Retinal pigment epithelial cell (primary cell): ENCODE data around the gene EZH1.
A peak's percentile ranks its signal among the peaks of the same experiment; 100 is the strongest.

ENCODE experiments used
- DNase-seq: peaks from one replicate; pipeline ENCODE4 v3.0.0-alpha.2; 2010; ENCODE audit warnings: low read depth
- H3K4me3 ChIP-seq: 2 replicates; pipeline ENCODE4 v1.5.1; 2011; ENCODE audit warnings: mild to moderate bottlenecking, low read length, control low read depth, moderate library complexity
- TF ChIP-seq, protein P1 (sequence below): conservative IDR thresholded peaks from 2 replicates; pipeline ENCODE4 v1.5.1; 2011; ENCODE audit warnings: low read depth, low read length, control low read depth, inconsistent platforms

EZH1 gene

GRCh38 chr17:42767512-42767911 is 22.7 kb upstream of the EZH1 start:
- DNase-seq, result no peak
- TF ChIP-seq, protein P1, sequence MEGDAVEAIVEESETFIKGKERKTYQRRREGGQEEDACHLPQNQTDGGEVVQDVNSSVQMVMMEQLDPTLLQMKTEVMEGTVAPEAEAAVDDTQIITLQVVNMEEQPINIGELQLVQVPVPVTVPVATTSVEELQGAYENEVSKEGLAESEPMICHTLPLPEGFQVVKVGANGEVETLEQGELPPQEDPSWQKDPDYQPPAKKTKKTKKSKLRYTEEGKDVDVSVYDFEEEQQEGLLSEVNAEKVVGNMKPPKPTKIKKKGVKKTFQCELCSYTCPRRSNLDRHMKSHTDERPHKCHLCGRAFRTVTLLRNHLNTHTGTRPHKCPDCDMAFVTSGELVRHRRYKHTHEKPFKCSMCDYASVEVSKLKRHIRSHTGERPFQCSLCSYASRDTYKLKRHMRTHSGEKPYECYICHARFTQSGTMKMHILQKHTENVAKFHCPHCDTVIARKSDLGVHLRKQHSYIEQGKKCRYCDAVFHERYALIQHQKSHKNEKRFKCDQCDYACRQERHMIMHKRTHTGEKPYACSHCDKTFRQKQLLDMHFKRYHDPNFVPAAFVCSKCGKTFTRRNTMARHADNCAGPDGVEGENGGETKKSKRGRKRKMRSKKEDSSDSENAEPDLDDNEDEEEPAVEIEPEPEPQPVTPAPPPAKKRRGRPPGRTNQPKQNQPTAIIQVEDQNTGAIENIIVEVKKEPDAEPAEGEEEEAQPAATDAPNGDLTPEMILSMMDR, result no peak

DNA sequence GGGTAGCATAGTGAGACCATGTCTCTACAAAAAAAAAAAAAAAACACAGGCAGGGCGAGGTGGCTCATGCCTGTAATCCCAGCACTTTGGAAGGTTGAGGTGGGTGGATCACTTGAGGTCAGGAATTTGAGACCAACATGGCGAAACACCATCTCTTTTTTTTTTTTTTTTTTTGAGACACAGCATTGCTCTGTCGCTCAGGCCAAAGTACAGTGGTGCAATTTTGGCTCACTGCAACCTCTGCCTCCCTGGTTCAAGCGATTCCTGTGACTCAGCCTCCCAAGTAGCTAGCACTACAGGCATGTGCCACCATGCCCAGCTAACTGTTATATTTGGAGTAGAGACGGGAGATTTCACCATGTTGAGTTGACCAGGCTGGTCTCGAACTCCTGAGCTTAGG is 21.3 kb upstream of the EZH1 start:
- DNase-seq, result no peak
- H3K4me3 ChIP-seq, result no peak overlapping the region
- TF ChIP-seq, protein P1, result no peak

More at GRCh38 chr17:42767512-42767911, 22.7 kb upstream of the EZH1 start:
- H3K4me3 ChIP-seq, result no peak overlapping the region

GRCh38 chr17:42761638-42762037 is 16.8 kb upstream of the EZH1 start:
- TF ChIP-seq, protein P1, result no peak
- H3K4me3 ChIP-seq, result peak overlapping the region; percentile 25
- DNase-seq, result no peak

- peak within 1 kb of the TSS; percentile 30 for H3K4me3 ChIP-seq
- no peak for DNase-seq
- TF ChIP-seq, protein P1, result no peak
Measured at GRCh38 chr17:42760652-42761581, 16.1 kb upstream of the EZH1 start, which contains the start of gene RAMP2. RAMP2 (plus strand) TSS chr17:42761227; CDS start chr17:42761262, 35 bp downstream.

DNA sequence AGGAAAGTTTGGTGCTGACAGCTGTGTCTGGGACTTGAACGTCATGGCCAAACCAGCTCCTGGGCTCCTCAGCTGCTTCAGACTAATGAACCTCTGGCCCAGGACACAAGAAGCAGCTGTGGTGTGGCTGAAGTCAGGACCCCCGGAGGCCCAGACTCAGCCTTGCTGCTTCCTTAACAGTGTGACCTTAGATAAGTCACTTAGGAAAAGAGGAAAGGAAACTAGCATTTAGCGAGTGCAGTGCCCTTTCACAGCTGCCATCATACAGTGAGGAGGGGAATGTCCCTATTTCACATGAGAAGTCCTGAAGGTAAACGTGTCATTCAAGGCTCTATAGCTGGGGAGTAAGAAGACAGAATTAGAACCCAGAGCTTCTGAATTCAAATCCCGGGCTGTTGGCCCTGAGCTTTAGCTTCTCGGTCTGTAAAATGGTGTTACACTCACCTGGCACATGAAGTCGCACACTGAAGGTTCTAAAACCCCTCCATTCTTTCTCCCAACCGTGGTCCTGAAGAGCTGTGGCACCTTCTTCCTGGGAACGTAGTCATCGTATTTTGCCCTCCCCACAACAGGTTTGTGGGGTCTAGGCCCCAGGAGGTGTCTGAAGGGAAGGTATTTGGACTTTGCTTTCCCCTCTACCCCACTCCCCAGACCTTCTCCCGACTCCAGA is 15.3 kb upstream of the EZH1 start:
- no peak for DNase-seq
- peak overlapping the region; percentile 30 for H3K4me3 ChIP-seq
- TF ChIP-seq, protein P1, result no peak

GRCh38 chr17:42754782-42755181 is 9.9 kb upstream of the EZH1 start:
- no peak overlapping the region for H3K4me3 ChIP-seq
- DNase-seq, result no peak
- TF ChIP-seq, protein P1, result no peak

- TF ChIP-seq, protein P1, result no peak
Measured at GRCh38 chr17:42751628-42752027, 6.8 kb upstream of the EZH1 start.

More at GRCh38 chr17:42751628-42752027, 6.8 kb upstream of the EZH1 start:
- DNase-seq, result no peak
- H3K4me3 ChIP-seq, result no peak overlapping the region
